Hepatocyte (in vitro differentiated cells): ENCODE results near the gene FRAT2. TPM values are rescaled to one million over a fixed set of nuclear protein-coding genes. Genes with fewer than 3 reads are reported as not detected.

ENCODE experiments used
- DNase-seq: peaks from one replicate; pipeline ENCODE4 v3.0.0-alpha.2; 2016; ENCODE audit warnings: low spot score
- H2AFZ ChIP-seq: fragments of 200-600 bp; sonication (generic); 2 replicates; pipeline ENCODE4 v1.6.0; 2016; ENCODE audit warnings: antibody characterized with exemption, mild to moderate bottlenecking
- H3K27ac ChIP-seq: fragments of 200-600 bp; sonication (generic); 2 replicates; pipeline ENCODE4 v1.5.1; 2016; ENCODE audit warnings: mild to moderate bottlenecking
- H3K27me3 ChIP-seq: fragments of 200-600 bp; sonication (generic); 2 replicates; pipeline ENCODE4 v1.6.1; 2016
- H3K36me3 ChIP-seq: fragments of 200-600 bp; sonication (generic); replicated peaks from 2 replicates; pipeline ENCODE4 v1.5.1; 2016; ENCODE audit warnings: low read depth; ENCODE audit not compliant: insufficient read depth
- H3K4me1 ChIP-seq: fragments of 200-600 bp; sonication (generic); 2 replicates; pipeline ENCODE4 v1.5.1; 2016; ENCODE audit warnings: mild to moderate bottlenecking, moderate library complexity; ENCODE audit not compliant: insufficient read depth
- H3K4me2 ChIP-seq: fragments of 200-600 bp; sonication (generic); 2 replicates; pipeline ENCODE4 v1.6.0; 2016
- H3K4me3 ChIP-seq: fragments of 200-600 bp; sonication (generic); 2 replicates; pipeline ENCODE4 v1.5.1; 2016; ENCODE audit warnings: mild to moderate bottlenecking
- H3K79me2 ChIP-seq: fragments of 200-600 bp; sonication (generic); 2 replicates; pipeline ENCODE4 v1.6.0; 2017; ENCODE audit warnings: mild to moderate bottlenecking
- H3K9me2 ChIP-seq: fragments of 200-600 bp; sonication (generic); replicated peaks from 2 replicates; pipeline ENCODE4 v1.6.0; 2017; ENCODE audit warnings: mild to moderate bottlenecking; ENCODE audit not compliant: insufficient read depth
- H3K9me3 ChIP-seq: fragments of 200-600 bp; sonication (generic); 2 replicates; pipeline ENCODE4 v1.5.1; 2016; ENCODE audit warnings: low read depth, mild to moderate bottlenecking
- H4K20me1 ChIP-seq: fragments of 200-600 bp; sonication (generic); 2 replicates; pipeline ENCODE4 v1.6.0; 2016; ENCODE audit warnings: mild to moderate bottlenecking; ENCODE audit not compliant: insufficient read depth, poor library complexity, severe bottlenecking
- CTCF ChIP-seq: fragments of 200-600 bp; sonication (generic); IDR thresholded peaks from 2 replicates; pipeline ENCODE4 v1.5.1; 2016; ENCODE audit warnings: antibody characterized with exemption, mild to moderate bottlenecking; ENCODE audit not compliant: poor library complexity
- EZH2 ChIP-seq: fragments of 200-600 bp; sonication (generic); IDR thresholded peaks from 2 replicates; pipeline ENCODE4 v1.6.1; 2016; ENCODE audit warnings: antibody characterized with exemption, mild to moderate bottlenecking, borderline replicate concordance
- EZH2phosphoT487 ChIP-seq: fragments of 200-600 bp; sonication (generic); IDR thresholded peaks from one replicate; pipeline ENCODE4 v1.6.1; 2018; ENCODE audit warnings: antibody characterized with exemption, mild to moderate bottlenecking, low read depth, moderate library complexity; ENCODE audit not compliant: unreplicated experiment, severe bottlenecking
- WGBS: methylation state at CpG from one replicate; pipeline ENCODE4 v1.1.6; 2016; ENCODE audit warnings: low lambda C conversion rate; ENCODE audit errors: missing lambda C conversion rate; 5-methylcytosine and 5-hydroxymethylcytosine counted together
- polyA plus RNA-seq: library from polyadenylated mRNA; unstranded; fragments of >200 nt; fragmentation: Nextera tagmentation; extraction: Ambion mirVana; gene quantifications from 2 replicates; pipeline ENCODE4 v1.2.1, GENCODE V29; 2016
- total RNA-seq: library from RNA; depleted of rRNA; stranded (reverse); fragments of >200 nt; gene quantifications from 2 replicates; pipeline ENCODE4 v1.2.3, GENCODE V29; 2014

The FRAT2 gene
- total and polyA plus RNA-seq, 2 experiments from 2014 or later = 27.4 to 29.4 TPM

- H3K4me2 ChIP-seq = peak within 1 kb of the TSS; percentile 98
- H3K36me3 ChIP-seq = no peaks in the 10 kb centered on the region
- H3K27ac ChIP-seq = peak within 1 kb of the TSS; percentile 100
- peak; percentile 95 for DNase-seq
- H2AFZ ChIP-seq = peak within 1 kb of the TSS; percentile 90
- no peaks in the 10 kb centered on the region for H4K20me1 ChIP-seq
- H3K9me2 ChIP-seq = no peaks in the 10 kb centered on the region
- H3K4me1 ChIP-seq = peaks cover 19% of the 10 kb centered on the region
- TF ChIP-seq EZH2phosphoT487 = no peak
- TF ChIP-seq EZH2 = no peak
- TF ChIP-seq CTCF = no peak
- no peaks in the 10 kb centered on the region for H3K9me3 ChIP-seq
- peaks cover 20% of the 10 kb centered on the region for H3K79me2 ChIP-seq
- H3K27me3 ChIP-seq = no peaks in the 10 kb centered on the region
- under 1% methylated on average over 63 of the region's 79 CpGs for WGBS
- peak within 1 kb of the TSS; percentile 94 for H3K4me3 ChIP-seq
Observed at GRCh38 chr10:97318772-97319651, 15.5 kb downstream of the FRAT2 start, which contains the start of gene FRAT1. Gene FRAT1, plus strand, starts transcription at chr10:97319271. Its CDS starts 183 bp downstream, at chr10:97319454.

- Histone ChIP-seq H3K27me3 (no peaks in the 10 kb centered on the region), H3K79me2 (no peaks in the 10 kb centered on the region), H2AFZ (no peak overlapping the region), H3K9me3 (no peaks in the 10 kb centered on the region), H3K4me1 (no peaks in the 10 kb centered on the region), H4K20me1 (no peaks in the 10 kb centered on the region), H3K9me2 (no peaks in the 10 kb centered on the region), H3K4me3 (no peak overlapping the region), H3K4me2 (no peak overlapping the region), H3K27ac (no peak overlapping the region), H3K36me3 (no peaks in the 10 kb centered on the region)
- no peak for TF ChIP-seq EZH2
- TF ChIP-seq EZH2phosphoT487 = no peak
- TF ChIP-seq CTCF = no peak
- DNase-seq = no peak
- WGBS = 64% methylated on average over 4 of the region's 4 CpGs
Observed at GRCh38 chr10:97314671-97315070, 19.9 kb downstream of the FRAT2 start.

GRCh38 chr10:97312897-97313296, 21.6 kb downstream of the FRAT2 start:
- H3K27ac ChIP-seq = no peak overlapping the region
- TF ChIP-seq EZH2 (no peak), CTCF (no peak), EZH2phosphoT487 (no peak)
- no peaks in the 10 kb centered on the region for H4K20me1 ChIP-seq
- DNase-seq = no peak
- H3K4me3 ChIP-seq = no peak overlapping the region
- 93% methylated on average over 6 of the region's 6 CpGs for WGBS
- no peaks in the 10 kb centered on the region for H3K79me2 ChIP-seq
- H3K9me2 ChIP-seq = no peaks in the 10 kb centered on the region
- H3K9me3 ChIP-seq = no peaks in the 10 kb centered on the region
- no peaks in the 10 kb centered on the region for H3K27me3 ChIP-seq
- no peaks in the 10 kb centered on the region for H3K36me3 ChIP-seq
- peaks cover 4% of the 10 kb centered on the region for H3K4me1 ChIP-seq
- no peak overlapping the region for H3K4me2 ChIP-seq
- H2AFZ ChIP-seq = no peak overlapping the region
